Glomerular endothelial cell (primary cell): ENCODE measurements around the gene FARP1. TPM values are rescaled to one million over a fixed set of nuclear protein-coding genes. Genes with fewer than 3 reads are reported as not detected.
"Not testable (repeated sequence)": the region's sequence is repeated elsewhere in the genome, so short reads cannot be mapped to it uniquely, and the experiment has no call there.

Experiments
- DNase-seq: peaks from one replicate; pipeline ENCODE4 v3.0.0-alpha.2; 2011; ENCODE audit warnings: low read depth, low spot score; ENCODE audit errors: extremely low read depth
- total RNA-seq: library from RNA; depleted of rRNA; stranded (reverse); fragments of >200 nt; gene quantifications from 2 replicates; pipeline ENCODE4 v1.2.3, GENCODE V29; 2015

FARP1 gene
- total RNA-seq, 1 donor from 2014 or later = 64.9 TPM

- no peak for DNase-seq
These were observed 267.7 kb downstream of the FARP1 start for GRCh38 chr13:98410612-98411011.

GRCh38 chr13:98411013-98411412, 268.1 kb downstream of the FARP1 start:
- no peak for DNase-seq

GRCh38 chr13:98411617-98412265, 268.8 kb downstream of the FARP1 start:
- no peak for DNase-seq

GRCh38 chr13:98413278-98413677, 270.4 kb downstream of the FARP1 start:
- DNase-seq = not testable (repeated sequence)

GRCh38 chr13:98413796-98414195, 270.9 kb downstream of the FARP1 start:
- DNase-seq = no peak

GRCh38 chr13:98415326-98416070, 272.6 kb downstream of the FARP1 start:
- no peak for DNase-seq

GRCh38 chr13:98416408-98416807, 273.5 kb downstream of the FARP1 start:
- DNase-seq = no peak

GRCh38 chr13:98419786-98420553, 277.1 kb downstream of the FARP1 start:
- no peak for DNase-seq

GRCh38 chr13:98420554-98421175, 277.8 kb downstream of the FARP1 start:
- DNase-seq = no peak

- no peak for DNase-seq
These were observed 279.2 kb downstream of the FARP1 start for GRCh38 chr13:98422046-98422445.

GRCh38 chr13:98423417-98423816, 280.5 kb downstream of the FARP1 start:
- no peak for DNase-seq

GRCh38 chr13:98427331-98427995, 284.6 kb downstream of the FARP1 start:
- DNase-seq = no peak

- DNase-seq = no peak
These were observed 285.5 kb downstream of the FARP1 start for GRCh38 chr13:98428256-98428966.

GRCh38 chr13:98429081-98429480, 286.2 kb downstream of the FARP1 start:
- no peak for DNase-seq

- DNase-seq = no peak
These were observed 286.6 kb downstream of the FARP1 start for GRCh38 chr13:98429531-98429930.

- DNase-seq = no peak
These were observed 287.3 kb downstream of the FARP1 start for GRCh38 chr13:98429977-98430736.

- no peak for DNase-seq
These were observed 289.7 kb downstream of the FARP1 start for GRCh38 chr13:98432638-98433037.

GRCh38 chr13:98433654-98434053, 290.8 kb downstream of the FARP1 start:
- DNase-seq = no peak

- DNase-seq = no peak
These were observed 291.2 kb downstream of the FARP1 start for GRCh38 chr13:98434060-98434459.
